HepG2 (cell line): ENCODE measurements around the gene DHX8. TPM values are rescaled to one million over a fixed set of nuclear protein-coding genes. Genes with fewer than 3 reads are reported as not detected.

Source experiments
- AKNA ChIP-seq: sonication (generic); formaldehyde crosslinking; IDR thresholded peaks from 2 replicates; pipeline ENCODE4 v1.4.0; 2020; ENCODE audit warnings: missing genetic modification reagents, borderline replicate concordance
- ATF6 ChIP-seq: sonication (generic); formaldehyde crosslinking; conservative IDR thresholded peaks from 2 replicates; pipeline ENCODE4 v1.4.0; 2020; ENCODE audit warnings: missing genetic modification reagents
- DDIT3 ChIP-seq: sonication (generic); formaldehyde crosslinking; IDR thresholded peaks from 2 replicates; pipeline ENCODE4 v1.4.0; 2020; ENCODE audit warnings: mild to moderate bottlenecking, missing genetic modification reagents
- GPN1 ChIP-seq: sonication (generic); formaldehyde crosslinking; IDR thresholded peaks from 2 replicates; pipeline ENCODE4 v1.5.1; 2020; ENCODE audit warnings: missing genetic modification reagents, borderline replicate concordance
- HNF4A ChIP-seq: sonication (generic); formaldehyde crosslinking; IDR thresholded peaks from 2 replicates; pipeline ENCODE4 v1.4.0; 2020; ENCODE audit warnings: missing genetic modification reagents
- IKZF5 ChIP-seq: IDR thresholded peaks from 2 replicates; pipeline ENCODE4 v1.6.1; 2018; ENCODE audit warnings: missing genetic modification reagents, mild to moderate bottlenecking, missing compliant biosample characterization
- POLR2AphosphoS2 ChIP-seq: IDR thresholded peaks from 2 replicates; pipeline ENCODE4 v1.6.1; 2011; ENCODE audit warnings: low read depth, low read length, improper control_type of control experiment
- RORA ChIP-seq: sonication (generic); formaldehyde crosslinking; IDR thresholded peaks from 2 replicates; pipeline ENCODE4 v1.5.0; 2020; ENCODE audit warnings: mild to moderate bottlenecking, missing genetic modification reagents, moderate library complexity
- TBX2 ChIP-seq: sonication (generic); formaldehyde crosslinking; IDR thresholded peaks from 2 replicates; pipeline ENCODE4 v1.5.0; 2020; ENCODE audit warnings: missing genetic modification reagents, mild to moderate bottlenecking, borderline replicate concordance
- U2AF1 ChIP-seq: fragments of 200-400 bp; formaldehyde crosslinking; optimal IDR thresholded peaks from 2 replicates; pipeline ENCODE3; 2017; ENCODE audit warnings: mild to moderate bottlenecking, low read depth, low read length
- YEATS2 ChIP-seq: sonication (generic); formaldehyde crosslinking; IDR thresholded peaks from 2 replicates; pipeline ENCODE4 v1.4.0; 2020; ENCODE audit warnings: missing genetic modification reagents, borderline replicate concordance
- ZNF235 ChIP-seq: sonication (generic); formaldehyde crosslinking; IDR thresholded peaks from 2 replicates; pipeline ENCODE4 v1.8.1; 2023; ENCODE audit warnings: mild to moderate bottlenecking, missing genetic modification reagents, borderline replicate concordance
- ZNF687 ChIP-seq: sonication (generic); formaldehyde crosslinking; IDR thresholded peaks from 2 replicates; pipeline ENCODE4 v1.5.1; 2020; ENCODE audit warnings: mild to moderate bottlenecking, missing genetic modification reagents, moderate library complexity
- ZSCAN31 ChIP-seq: sonication (generic); formaldehyde crosslinking; IDR thresholded peaks from 2 replicates; pipeline ENCODE4 v1.5.0; 2020; ENCODE audit warnings: low read depth, mild to moderate bottlenecking, missing genetic modification reagents
- polyA plus RNA-seq, 8 experiments: library from polyadenylated mRNA; depleted of rRNA in 3 of 8; stranded (reverse) in 7 of 8; unstranded in 1 of 8; fragments of >200 nt; fragmentation: Illumina TruSeq in 4 of 8; extraction: Trizol in 4 of 8; gene quantifications; 2 replicates each; pipeline versions ENCODE4 v1.2.1 to v1.2.3, GENCODE V29; 2011 to 2016; ENCODE audit warnings: low read depth in 4 of 8, missing spikeins in 1 of 8, mixed read lengths in 1 of 8; ENCODE audit not compliant: insufficient read depth in 1 of 8
- total RNA-seq, 5 experiments: library from RNA; depleted of rRNA; stranded (reverse); fragments of >200 nt; fragmentation: Illumina TruSeq; extraction: Trizol; gene quantifications; 2 replicates each; pipeline ENCODE4 v1.2.3, GENCODE V29; 2016; ENCODE audit warnings: low read depth in 1 of 5
- TF ChIP-seq, protein P1 (sequence below): sonication (generic); formaldehyde crosslinking; IDR thresholded peaks from 2 replicates; pipeline ENCODE4 v1.5.1; 2020; ENCODE audit warnings: missing genetic modification reagents, mild to moderate bottlenecking, borderline replicate concordance

The DHX8 gene
- total and polyA plus RNA-seq, 2 of the 13 experiments (the other 11 are each of a cell fraction or from before 2014, with no cell fraction given) = 24.8 to 48.9 TPM

DNA sequence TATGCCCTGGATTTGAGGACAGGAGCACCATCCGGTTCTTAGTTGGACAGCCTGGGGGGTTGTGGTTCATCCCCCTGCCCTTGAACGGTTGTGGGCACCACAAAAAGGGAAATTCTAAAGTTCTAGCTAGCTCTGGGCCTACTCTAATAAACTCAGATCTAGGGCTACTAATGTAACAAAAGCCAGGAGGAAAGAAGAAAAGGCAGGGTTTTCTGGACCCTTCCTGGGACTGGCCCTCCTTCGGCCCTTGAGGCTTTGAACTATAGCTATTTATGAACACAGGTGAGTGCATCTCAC lies 47.3 kb downstream of the DHX8 start (continued):
- TF ChIP-seq IKZF5 = no peak
- no peak for TF ChIP-seq TBX2
- no peak for TF ChIP-seq POLR2AphosphoS2
- no peak for TF ChIP-seq GPN1 (CRISPR knock-in tag)
- no peak for TF ChIP-seq ZNF687 (CRISPR knock-in tag)
- no peak for TF ChIP-seq AKNA (CRISPR knock-in tag)
- TF ChIP-seq RORA = no peak
- TF ChIP-seq, protein P1, sequence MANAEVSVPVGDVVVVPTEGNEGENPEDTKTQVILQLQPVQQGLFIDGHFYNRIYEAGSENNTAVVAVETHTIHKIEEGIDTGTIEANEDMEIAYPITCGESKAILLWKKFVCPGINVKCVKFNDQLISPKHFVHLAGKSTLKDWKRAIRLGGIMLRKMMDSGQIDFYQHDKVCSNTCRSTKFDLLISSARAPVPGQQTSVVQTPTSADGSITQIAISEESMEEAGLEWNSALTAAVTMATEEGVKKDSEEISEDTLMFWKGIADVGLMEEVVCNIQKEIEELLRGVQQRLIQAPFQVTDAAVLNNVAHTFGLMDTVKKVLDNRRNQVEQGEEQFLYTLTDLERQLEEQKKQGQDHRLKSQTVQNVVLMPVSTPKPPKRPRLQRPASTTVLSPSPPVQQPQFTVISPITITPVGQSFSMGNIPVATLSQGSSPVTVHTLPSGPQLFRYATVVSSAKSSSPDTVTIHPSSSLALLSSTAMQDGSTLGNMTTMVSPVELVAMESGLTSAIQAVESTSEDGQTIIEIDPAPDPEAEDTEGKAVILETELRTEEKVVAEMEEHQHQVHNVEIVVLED (CRISPR knock-in tag) = no peak; the same call in 1 of the 2 replicates
- no peak for TF ChIP-seq HNF4A (CRISPR knock-in tag)
- TF ChIP-seq YEATS2 (CRISPR knock-in tag) = 0 out of 2 replicates have a peak, but pooled peaks have one; percentile 10
- TF ChIP-seq DDIT3 (CRISPR knock-in tag) = no peak
- TF ChIP-seq ATF6 (CRISPR knock-in tag) = no peak
- no peak for TF ChIP-seq ZNF235 (CRISPR knock-in tag)
- no peak for TF ChIP-seq U2AF1
- peak; percentile 17; the same call in 1 of the 2 replicates for TF ChIP-seq ZSCAN31 (CRISPR knock-in tag)
